ENCODE results near the gene TMEM229A. TPM values are rescaled to one million over a fixed set of nuclear protein-coding genes. Genes with fewer than 3 reads are reported as not detected.

TMEM229A gene
- total and polyA plus RNA-seq, 10 of the 15 experiments (the other 5 are each of a cell fraction or from before 2014, with no cell fraction given): not detected

- in situ Hi-C loops (cut with MboI): no loop called here
- intact Hi-C loops (cut with micrococcal nuclease; ENCODE audit: unreplicated experiment): no loop called here
- Histone ChIP-seq H3K4me1 (ENCODE audit: control insufficient read depth, insufficient read depth, low read length) (no peaks in the 10 kb centered on the region), H3K27me3 (replicated peaks in 1 of 2; ENCODE audit: control insufficient read depth in 2 of 2, insufficient read depth in 2 of 2, low read length in 1 of 2) (no peaks in the 10 kb centered on the region), H3K36me3 (ENCODE audit: control insufficient read depth in 2 of 2, insufficient read depth in 2 of 2, low read length in 1 of 2) (no peaks in the 10 kb centered on the region), H3K9ac (ENCODE audit: control insufficient read depth, insufficient read depth, low read length) (no peak overlapping the region), H3K9me3 (replicated peaks; ENCODE audit: control insufficient read depth, insufficient read depth, low read length) (no peaks in the 10 kb centered on the region), H3K79me2 (ENCODE audit: control insufficient read depth, insufficient read depth, low read length) (no peaks in the 10 kb centered on the region), H2AFZ (ENCODE audit: control insufficient read depth, low read depth, low read length) (no peak overlapping the region), H3K4me2 (ENCODE audit: control insufficient read depth, insufficient read depth) (no peak overlapping the region), H3K27ac (ENCODE audit: control insufficient read depth, insufficient read depth) (no peak overlapping the region), H4K20me1 (ENCODE audit: control insufficient read depth, insufficient read depth) (no peaks in the 10 kb centered on the region), H3K4me3 (no peak overlapping the region)
- DNase-seq (ENCODE audit: low read depth, low spot score) (no peak), ATAC-seq (no peak), FAIRE-seq (no peak)
- ChIA-PET CTCF (no interaction called here), POLR2A (no interaction called here), SMC1A (ENCODE audit: uncharacterized antibody, unreplicated experiment) (no interaction called here), RAD21 (ENCODE audit: unreplicated experiment) (no interaction called here)
- TF ChIP-seq CHD1 (IDR thresholded peaks at IDR 0.05; ENCODE audit: low read depth, low read length) (no peak), HCFC1 (IDR thresholded peaks at IDR 0.05; ENCODE audit: low read length) (no peak), USF2 (IDR thresholded peaks at IDR 0.05; ENCODE audit: borderline replicate concordance, low read depth, low read length) (no peak), MTA2 (IDR thresholded peaks at IDR 0.05; ENCODE audit: low read depth) (no peak)
- no TSS peak for BruUV-seq (replicated peaks)
- 41% methylated on average over 5 of the region's 5 CpGs for WGBS (ENCODE audit: insufficient coverage, insufficient replicate concordance, low lambda C conversion rate, missing lambda C conversion rate)
Observed at GRCh38 chr7:123998921-123999320, 33.9 kb downstream of the TMEM229A start.

GRCh38 chr7:123996327-123996625, 36.6 kb downstream of the TMEM229A start:
- Histone ChIP-seq H3K4me1 (ENCODE audit: control insufficient read depth, insufficient read depth, low read length) (no peaks in the 10 kb centered on the region), H4K20me1 (ENCODE audit: control insufficient read depth, insufficient read depth) (no peaks in the 10 kb centered on the region), H3K27me3 (replicated peaks in 1 of 2; ENCODE audit: control insufficient read depth in 2 of 2, insufficient read depth in 2 of 2, low read length in 1 of 2) (no peaks in the 10 kb centered on the region), H3K9me3 (replicated peaks; ENCODE audit: control insufficient read depth, insufficient read depth, low read length) (no peaks in the 10 kb centered on the region), H3K4me3 (no peak overlapping the region), H3K4me2 (ENCODE audit: control insufficient read depth, insufficient read depth) (no peak overlapping the region), H3K79me2 (ENCODE audit: control insufficient read depth, insufficient read depth, low read length) (no peaks in the 10 kb centered on the region), H3K36me3 (ENCODE audit: control insufficient read depth in 2 of 2, insufficient read depth in 2 of 2, low read length in 1 of 2) (no peaks in the 10 kb centered on the region), H3K27ac (ENCODE audit: control insufficient read depth, insufficient read depth) (no peak overlapping the region), H2AFZ (ENCODE audit: control insufficient read depth, low read depth, low read length) (no peak overlapping the region), H3K9ac (ENCODE audit: control insufficient read depth, insufficient read depth, low read length) (no peak overlapping the region)
- TF ChIP-seq ZNF592 (IDR thresholded peaks at IDR 0.05): no peak
- TF ChIP-seq RUNX3 (IDR thresholded peaks at IDR 0.05; ENCODE audit: low read length): no peak
- no peak for TF ChIP-seq CREB1 (IDR thresholded peaks at IDR 0.05; ENCODE audit: low read depth)
- TF ChIP-seq ZBTB11 (CRISPR knock-in tag; IDR thresholded peaks at IDR 0.05): no peak
- in situ Hi-C loops (cut with MboI): no loop called here
- WGBS (ENCODE audit: insufficient coverage, insufficient replicate concordance, low lambda C conversion rate, missing lambda C conversion rate): 69% methylated on average over 6 of the region's 6 CpGs
- POLR2A ChIA-PET: no interaction called here
- no peak for FAIRE-seq
- RAD21 ChIA-PET (ENCODE audit: unreplicated experiment): interaction anchor here (0.7 kb wide), 1 partner anchor 168 kb away, joined by 3 read pairs; no protein-coding TSS in a partner anchor
- SMC1A ChIA-PET (ENCODE audit: uncharacterized antibody, unreplicated experiment): no interaction called here
- no peak for ATAC-seq
- intact Hi-C loops (cut with micrococcal nuclease; ENCODE audit: unreplicated experiment): no loop called here
- CTCF ChIA-PET: no interaction called here
- no TSS peak for BruUV-seq (replicated peaks)
- DNase-seq (ENCODE audit: low read depth, low spot score): no peak
